Esophagus muscularis mucosa (tissue), 4 donors: ENCODE results near the gene PRKAR1A. TPM values are rescaled to one million over a fixed set of nuclear protein-coding genes. Genes with fewer than 3 reads are reported as not detected.

Experiments used
- DNase-seq: peaks from one replicate; pipeline ENCODE4 v3.0.0-alpha.2; 2017; ENCODE audit errors: extremely low spot score
- H3K27ac ChIP-seq, 4 donors: fragments of 200-600 bp; sonication (generic); replicated peaks in 1 of 4; 1 replicate in 3 of 4; 2 replicates in 1 of 4; pipeline ENCODE4 v1.5.1; 2016 to 2019; ENCODE audit warnings: mild to moderate bottlenecking in 1 of 4
- H3K27me3 ChIP-seq, 4 donors: fragments of 200-600 bp; sonication (generic); one replicate each; pipeline versions ENCODE4 v1.5.1 to v1.6.0; 2016 to 2019
- H3K36me3 ChIP-seq, 4 donors: fragments of 200-600 bp; sonication (generic); one replicate each; pipeline ENCODE4 v1.5.1; 2016 to 2019
- H3K4me1 ChIP-seq, 4 donors: fragments of 200-600 bp; sonication (generic); one replicate each; pipeline ENCODE4 v1.5.1; 2016 to 2019
- H3K4me3 ChIP-seq, 4 donors: fragments of 200-600 bp; sonication (generic); 1 replicate in 2 of 4; 2 replicates in 2 of 4; pipeline ENCODE4 v1.5.1; 2016 to 2019; ENCODE audit warnings: mild to moderate bottlenecking in 4 of 4, moderate library complexity in 1 of 4
- H3K9me3 ChIP-seq, 4 donors: fragments of 200-600 bp; sonication (generic); 1 replicate in 3 of 4; 2 replicates in 1 of 4; pipeline ENCODE4 v1.5.1; 2016 to 2019
- CTCF ChIP-seq, 3 experiments: fragments of 200-600 bp in 2 of 3; fragments of 450-650 bp in 1 of 3; sonication (generic) in 2 of 3; IDR thresholded peaks; one replicate each; pipeline ENCODE4 v1.5.1; 2017 to 2019; ENCODE audit warnings: antibody characterized with exemption in 3 of 3, mild to moderate bottlenecking in 2 of 3, moderate library complexity in 1 of 3
- EP300 ChIP-seq: sonication (generic); formaldehyde crosslinking; IDR thresholded peaks from one replicate; pipeline ENCODE4 v1.6.1; 2017; ENCODE audit warnings: antibody characterized with exemption
- POLR2A ChIP-seq: fragments of 450-650 bp; IDR thresholded peaks from one replicate; pipeline ENCODE4 v1.6.1; 2017; ENCODE audit warnings: antibody characterized with exemption, moderate library complexity, mild to moderate bottlenecking, low read depth
- POLR2AphosphoS5 ChIP-seq, 2 donors: sonication (generic); formaldehyde crosslinking; IDR thresholded peaks; one replicate each; pipeline ENCODE4 v1.6.1; 2017; ENCODE audit warnings: antibody characterized with exemption in 2 of 2
- WGBS: methylation state at CpG from one replicate; pipeline ENCODE4 v1.1.5; 2018; 5-methylcytosine and 5-hydroxymethylcytosine counted together
- intact Hi-C: fragments of 100-400 bp; cut with DNase I; formaldehyde crosslinking; loops from one replicate; pipeline ENCODE4 v1.15.1; 2023
- total RNA-seq, 4 donors: library from RNA; depleted of rRNA; stranded (reverse); fragments of >200 nt; gene quantifications; one replicate each; pipeline versions ENCODE4 v1.1.0 to v1.2.1, GENCODE V29; 2016

The PRKAR1A gene
- total RNA-seq, 4 donors from 2014 or later = 179 to 311 (median 219) TPM

GRCh38 chr17:68595986-68596385, 83.8 kb downstream of the PRKAR1A start:
- no peak for DNase-seq

GRCh38 chr17:68596411-68596945, 84.2 kb downstream of the PRKAR1A start:
- Histone ChIP-seq H3K27me3 (peaks cover 5 to 41% (median 11%) of the 10 kb centered on the region in 4 donors), H3K9me3 (no peaks in the 10 kb centered on the region), H3K4me3 (no peak overlapping the region), H3K4me1 (peaks cover 23 to 42% (median 25%) of the 10 kb centered on the region in 4 donors), H3K27ac (no peak overlapping the region), H3K36me3 (no peaks in the 10 kb centered on the region)
- intact Hi-C loops = no loop called here
- TF ChIP-seq EP300 (no peak), CTCF (IDR thresholded peaks at IDR 0.05) (no peak), POLR2A (no peak), POLR2AphosphoS5 (IDR thresholded peaks at IDR 0.05) (no peak)
- WGBS = 85% methylated on average over 5 of the region's 5 CpGs
- peak; percentile 82 for DNase-seq

More at GRCh38 chr17:68595986-68596385, 83.8 kb downstream of the PRKAR1A start:
- Histone ChIP-seq H3K27ac (no peak overlapping the region), H3K27me3 (peaks cover 5 to 38% (median 11%) of the 10 kb centered on the region in 4 donors), H3K9me3 (no peaks in the 10 kb centered on the region), H3K4me3 (no peak overlapping the region), H3K36me3 (no peaks in the 10 kb centered on the region), H3K4me1 (peaks cover 18 to 37% (median 22%) of the 10 kb centered on the region in 4 donors)
- TF ChIP-seq EP300 (no peak), CTCF (IDR thresholded peaks at IDR 0.05) (no peak)
- 70% methylated on average over 2 of the region's 2 CpGs for WGBS
- intact Hi-C loops = no loop called here

GRCh38 chr17:68598074-68598473, 85.8 kb downstream of the PRKAR1A start:
- DNase-seq = peak; percentile 42
- H3K27me3 ChIP-seq = peaks cover 5 to 43% (median 11%) of the 10 kb centered on the region in 4 donors
- intact Hi-C loops = no loop called here
- TF ChIP-seq POLR2A = no peak
- TF ChIP-seq POLR2AphosphoS5 (IDR thresholded peaks at IDR 0.05) = no peak
- TF ChIP-seq CTCF (IDR thresholded peaks at IDR 0.05) = no peak
- no peak for TF ChIP-seq EP300
- 92% methylated on average over 4 of the region's 4 CpGs for WGBS
- H3K4me3 ChIP-seq = no peak overlapping the region
- no peak overlapping the region for H3K27ac ChIP-seq
- H3K36me3 ChIP-seq = no peaks in the 10 kb centered on the region
- H3K9me3 ChIP-seq = no peaks in the 10 kb centered on the region
- peaks cover 15 to 43% (median 25%) of the 10 kb centered on the region in 4 donors for H3K4me1 ChIP-seq

GRCh38 chr17:68598545-68598961, 86.3 kb downstream of the PRKAR1A start:
- H3K9me3 ChIP-seq = no peaks in the 10 kb centered on the region
- peaks cover 13 to 38% (median 24%) of the 10 kb centered on the region in 4 donors for H3K4me1 ChIP-seq
- no peaks in the 10 kb centered on the region for H3K36me3 ChIP-seq
- TF ChIP-seq CTCF (IDR thresholded peaks at IDR 0.05) (no peak), POLR2AphosphoS5 (IDR thresholded peaks at IDR 0.05) (no peak), EP300 (no peak), POLR2A (no peak)
- 71% methylated on average over 4 of the region's 4 CpGs for whole genome bisulfite sequencing
- intact Hi-C loops = no loop called here
- DNase-seq = no peak
- H3K27me3 ChIP-seq = peaks cover 5 to 43% (median 11%) of the 10 kb centered on the region in 4 donors
- H3K27ac ChIP-seq = peak overlapping the region in 1 of 4 donors; percentile 68
- peak overlapping the region in 2 of 4 donors; percentile 9 to 62 for H3K4me3 ChIP-seq

- Histone ChIP-seq H3K9me3 (no peaks in the 10 kb centered on the region), H3K27me3 (peaks cover 5 to 43% (median 11%) of the 10 kb centered on the region in 4 donors), H3K4me1 (peaks cover 13 to 37% (median 24%) of the 10 kb centered on the region in 4 donors), H3K27ac (peak overlapping the region; percentile 67 to 76 (median 70)), H3K36me3 (no peaks in the 10 kb centered on the region), H3K4me3 (peak overlapping the region; percentile 9 to 62 (median 59))
- TF ChIP-seq POLR2A (no peak), CTCF (IDR thresholded peaks at IDR 0.05) (no peak), EP300 (no peak), POLR2AphosphoS5 (IDR thresholded peaks at IDR 0.05) (peak in 1 of 2 donors; percentile 67)
- intact Hi-C loops = no loop called here
- 62% methylated on average over 4 of the region's 4 CpGs for WGBS
- DNase-seq = peak; percentile 55
Observed at GRCh38 chr17:68599091-68599490, 86.9 kb downstream of the PRKAR1A start.
